ENCODE results near the gene EPHA4.

- TF ChIP-seq POLR2AphosphoS5 (IDR thresholded peaks at IDR 0.05; ENCODE audit: low read depth, low read length) = no peak
- TF ChIP-seq, protein P1, sequence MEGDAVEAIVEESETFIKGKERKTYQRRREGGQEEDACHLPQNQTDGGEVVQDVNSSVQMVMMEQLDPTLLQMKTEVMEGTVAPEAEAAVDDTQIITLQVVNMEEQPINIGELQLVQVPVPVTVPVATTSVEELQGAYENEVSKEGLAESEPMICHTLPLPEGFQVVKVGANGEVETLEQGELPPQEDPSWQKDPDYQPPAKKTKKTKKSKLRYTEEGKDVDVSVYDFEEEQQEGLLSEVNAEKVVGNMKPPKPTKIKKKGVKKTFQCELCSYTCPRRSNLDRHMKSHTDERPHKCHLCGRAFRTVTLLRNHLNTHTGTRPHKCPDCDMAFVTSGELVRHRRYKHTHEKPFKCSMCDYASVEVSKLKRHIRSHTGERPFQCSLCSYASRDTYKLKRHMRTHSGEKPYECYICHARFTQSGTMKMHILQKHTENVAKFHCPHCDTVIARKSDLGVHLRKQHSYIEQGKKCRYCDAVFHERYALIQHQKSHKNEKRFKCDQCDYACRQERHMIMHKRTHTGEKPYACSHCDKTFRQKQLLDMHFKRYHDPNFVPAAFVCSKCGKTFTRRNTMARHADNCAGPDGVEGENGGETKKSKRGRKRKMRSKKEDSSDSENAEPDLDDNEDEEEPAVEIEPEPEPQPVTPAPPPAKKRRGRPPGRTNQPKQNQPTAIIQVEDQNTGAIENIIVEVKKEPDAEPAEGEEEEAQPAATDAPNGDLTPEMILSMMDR (IDR thresholded peaks at IDR 0.05) = no peak
- TF ChIP-seq, protein P2, sequence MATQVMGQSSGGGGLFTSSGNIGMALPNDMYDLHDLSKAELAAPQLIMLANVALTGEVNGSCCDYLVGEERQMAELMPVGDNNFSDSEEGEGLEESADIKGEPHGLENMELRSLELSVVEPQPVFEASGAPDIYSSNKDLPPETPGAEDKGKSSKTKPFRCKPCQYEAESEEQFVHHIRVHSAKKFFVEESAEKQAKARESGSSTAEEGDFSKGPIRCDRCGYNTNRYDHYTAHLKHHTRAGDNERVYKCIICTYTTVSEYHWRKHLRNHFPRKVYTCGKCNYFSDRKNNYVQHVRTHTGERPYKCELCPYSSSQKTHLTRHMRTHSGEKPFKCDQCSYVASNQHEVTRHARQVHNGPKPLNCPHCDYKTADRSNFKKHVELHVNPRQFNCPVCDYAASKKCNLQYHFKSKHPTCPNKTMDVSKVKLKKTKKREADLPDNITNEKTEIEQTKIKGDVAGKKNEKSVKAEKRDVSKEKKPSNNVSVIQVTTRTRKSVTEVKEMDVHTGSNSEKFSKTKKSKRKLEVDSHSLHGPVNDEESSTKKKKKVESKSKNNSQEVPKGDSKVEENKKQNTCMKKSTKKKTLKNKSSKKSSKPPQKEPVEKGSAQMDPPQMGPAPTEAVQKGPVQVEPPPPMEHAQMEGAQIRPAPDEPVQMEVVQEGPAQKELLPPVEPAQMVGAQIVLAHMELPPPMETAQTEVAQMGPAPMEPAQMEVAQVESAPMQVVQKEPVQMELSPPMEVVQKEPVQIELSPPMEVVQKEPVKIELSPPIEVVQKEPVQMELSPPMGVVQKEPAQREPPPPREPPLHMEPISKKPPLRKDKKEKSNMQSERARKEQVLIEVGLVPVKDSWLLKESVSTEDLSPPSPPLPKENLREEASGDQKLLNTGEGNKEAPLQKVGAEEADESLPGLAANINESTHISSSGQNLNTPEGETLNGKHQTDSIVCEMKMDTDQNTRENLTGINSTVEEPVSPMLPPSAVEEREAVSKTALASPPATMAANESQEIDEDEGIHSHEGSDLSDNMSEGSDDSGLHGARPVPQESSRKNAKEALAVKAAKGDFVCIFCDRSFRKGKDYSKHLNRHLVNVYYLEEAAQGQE (IDR thresholded peaks at IDR 0.05; ENCODE audit: insufficient read depth in 1 of 2, low read depth in 2 of 2, low read length in 1 of 2) = no peak
- no peak for TF ChIP-seq TCF7L2 (IDR thresholded peaks at IDR 0.05; ENCODE audit: low read depth, low read length)
Measured at GRCh38 chr2:221553333-221553732, 18.8 kb downstream of the EPHA4 start.

Measured in Panc1 (cell line).